Stimulated activated CD4-positive, alpha-beta T cell treated with anti-CD3 and anti-CD28 coated beads, Interleukin-15, amount 100 ng/mL, for 48 hours (primary cell): Measurements from ENCODE around the gene NR3C2.
"Not testable (repeated sequence)": the region's sequence is repeated elsewhere in the genome, so short reads cannot be mapped to it uniquely, and the experiment has no call there.

Experiments used
- DNase-seq, 2 donors: peaks; one replicate each; pipeline ENCODE4 v3.0.0-alpha.2; 2020; ENCODE audit warnings: low read depth in 2 of 2

NR3C2 gene

DNA sequence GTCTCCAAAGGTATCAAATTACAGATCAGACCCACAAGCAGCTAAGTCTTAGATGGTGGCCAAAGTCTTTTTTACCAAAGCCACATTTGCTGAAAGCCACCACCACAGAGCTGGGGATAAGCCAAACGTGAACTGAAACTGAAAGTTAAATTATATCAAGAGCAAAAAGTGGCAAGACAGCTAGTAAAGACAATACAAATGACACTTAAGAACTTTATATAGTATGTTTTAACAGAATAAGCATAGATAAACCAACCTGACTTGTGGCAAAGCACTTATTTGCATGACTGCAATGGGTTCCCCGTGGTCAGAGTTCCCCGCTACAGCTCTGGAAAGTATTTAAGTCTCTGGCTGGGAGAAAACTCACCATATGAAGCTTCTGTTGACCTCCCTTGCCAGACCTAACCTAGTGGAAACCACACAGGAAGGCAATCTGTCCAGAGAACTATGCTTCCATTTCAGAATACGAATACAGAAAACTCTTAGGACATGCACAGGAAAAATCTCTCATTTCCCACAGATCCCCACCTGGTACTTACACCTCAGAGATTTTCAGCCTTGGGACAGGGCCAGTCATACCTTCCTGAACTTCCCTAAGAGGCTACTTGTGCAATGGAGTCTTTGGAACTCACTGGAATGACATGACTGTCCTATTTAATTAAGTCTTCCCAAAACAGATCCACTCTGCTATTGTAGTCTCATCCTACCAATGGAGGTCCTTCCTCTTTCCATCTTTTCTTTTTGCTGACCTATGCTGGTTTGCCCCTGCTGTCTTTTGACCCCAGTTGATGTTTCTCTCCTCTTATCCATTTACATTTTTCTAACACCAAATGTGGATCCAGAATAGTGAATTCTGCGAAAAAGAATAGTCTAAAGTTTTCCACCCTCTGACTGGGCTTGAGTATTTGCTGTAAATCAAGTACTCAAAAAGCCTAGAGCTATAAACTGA is 225.1 kb downstream of the NR3C2 start:
- DNase-seq, result no peak

DNA sequence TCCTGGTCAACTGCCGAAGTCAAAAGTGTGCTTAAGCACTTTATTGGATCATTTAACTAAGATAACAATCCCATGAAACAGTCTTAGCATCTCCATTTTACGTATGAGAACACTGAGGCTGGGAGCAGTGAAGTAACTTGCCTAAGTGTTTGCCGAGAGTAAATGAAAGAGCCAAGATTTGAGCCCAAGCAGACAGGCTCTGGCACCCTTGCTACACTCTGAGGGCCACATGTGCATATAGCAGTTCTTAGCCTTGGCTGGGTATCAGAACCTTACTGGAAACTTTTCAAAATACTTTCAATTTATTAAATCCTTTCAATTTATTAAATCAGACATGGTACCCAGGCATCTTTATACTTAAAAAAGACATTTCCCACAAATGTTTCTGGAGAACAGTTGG is 225.9 kb downstream of the NR3C2 start:
- DNase-seq, result no peak

GRCh38 chr4:148215202-148215601 is 227.0 kb downstream of the NR3C2 start:
- DNase-seq, result no peak

- DNase-seq, result no peak
Observed at GRCh38 chr4:148214529-148215166, 227.6 kb downstream of the NR3C2 start.

DNA sequence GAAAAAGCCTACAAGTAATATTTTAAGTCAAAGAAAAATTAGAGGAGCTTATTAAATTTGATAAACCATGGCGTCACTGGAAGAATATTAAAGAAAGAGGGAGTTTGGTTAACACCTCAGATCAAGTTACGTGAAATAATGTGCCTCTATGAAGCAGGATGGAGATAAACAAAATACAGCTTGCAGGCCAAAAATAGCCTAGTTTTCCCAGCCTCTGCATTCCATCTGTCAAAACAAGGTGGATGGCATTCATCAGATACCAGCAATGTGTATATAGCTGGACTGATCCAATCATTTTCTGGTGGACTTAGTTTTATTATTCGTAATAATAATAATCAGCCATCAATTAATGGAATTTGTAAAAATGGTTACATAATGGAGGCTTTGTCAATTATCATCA is 230.7 kb downstream of the NR3C2 start:
- no peak for DNase-seq

- DNase-seq, result no peak
Observed at GRCh38 chr4:148210661-148211060, 231.6 kb downstream of the NR3C2 start.

DNA sequence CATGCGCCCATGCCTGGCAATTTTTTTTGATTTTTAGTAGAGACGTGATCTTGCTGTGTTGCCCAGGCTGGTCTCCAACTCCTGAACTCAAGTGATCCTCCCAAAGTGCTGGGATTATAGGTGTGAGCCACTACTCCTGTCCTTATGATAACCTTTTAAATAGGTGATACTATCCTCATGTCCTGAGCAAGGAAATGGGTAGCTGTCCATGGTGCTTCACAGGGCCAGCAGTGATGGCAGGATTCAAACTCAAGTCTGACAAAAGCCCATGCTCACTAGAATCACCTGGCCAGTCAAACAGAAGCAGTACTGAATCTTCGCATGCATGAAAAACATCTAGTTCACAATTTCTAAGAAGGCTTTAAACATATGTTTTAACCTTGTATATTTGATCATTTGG is 235.1 kb downstream of the NR3C2 start:
- no peak for DNase-seq

GRCh38 chr4:148205476-148205875 is 236.7 kb downstream of the NR3C2 start:
- no peak for DNase-seq

- DNase-seq, result no peak
Observed at GRCh38 chr4:148204892-148205291, 237.3 kb downstream of the NR3C2 start.

- no peak for DNase-seq
Observed at GRCh38 chr4:148204171-148204570, 238.0 kb downstream of the NR3C2 start.

GRCh38 chr4:148203056-148203898 is 238.9 kb downstream of the NR3C2 start:
- no peak for DNase-seq

- no peak for DNase-seq
Observed at GRCh38 chr4:148200960-148201359, 241.3 kb downstream of the NR3C2 start.

DNA sequence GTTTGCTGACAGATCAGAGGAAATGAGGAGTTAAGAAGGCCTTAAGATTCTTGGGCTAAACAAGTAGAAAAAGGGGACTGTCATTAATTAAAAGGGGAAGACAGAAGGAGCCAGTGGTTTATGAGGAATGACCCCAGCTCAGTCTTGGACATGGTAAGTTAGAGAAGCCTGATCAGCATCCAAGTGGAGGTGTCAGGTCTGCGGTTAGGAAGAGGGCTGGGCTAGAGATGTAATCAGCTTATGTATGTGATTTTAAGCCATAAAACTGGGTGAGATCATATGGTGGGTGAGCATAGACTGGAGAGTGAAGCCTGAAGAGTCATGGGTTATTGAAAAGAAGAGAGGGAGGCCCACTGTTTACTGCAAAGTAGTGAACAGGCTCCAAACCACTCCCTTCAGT is 246.1 kb downstream of the NR3C2 start:
- no peak for DNase-seq

- DNase-seq, result no peak
Observed at GRCh38 chr4:148192526-148192925, 249.7 kb downstream of the NR3C2 start.

GRCh38 chr4:148187454-148188222 is 254.6 kb downstream of the NR3C2 start:
- not testable (repeated sequence) for DNase-seq

GRCh38 chr4:148184922-148185321 is 257.3 kb downstream of the NR3C2 start:
- DNase-seq, result no peak

GRCh38 chr4:148182230-148182911 is 259.8 kb downstream of the NR3C2 start:
- no peak for DNase-seq

GRCh38 chr4:148173397-148174017 is 268.7 kb downstream of the NR3C2 start:
- DNase-seq, result no peak

GRCh38 chr4:148171596-148171995 is 270.6 kb downstream of the NR3C2 start:
- DNase-seq, result no peak
